ENCODE measurements around the gene WDR64.
"Not testable (repeated sequence)": the region's sequence is repeated elsewhere in the genome, so short reads cannot be mapped to it uniquely, and the experiment has no call there.

Gene WDR64

GRCh38 chr1:241660424-241660972 lies 8.4 kb downstream of the WDR64 start:
- no peak for DNase-seq

- no peak for DNase-seq
These were observed 14.3 kb downstream of the WDR64 start for GRCh38 chr1:241666419-241666818.

- DNase-seq, result no peak
These were observed 20.2 kb downstream of the WDR64 start for GRCh38 chr1:241672301-241672700.

- no peak for DNase-seq
These were observed 22.8 kb downstream of the WDR64 start for GRCh38 chr1:241674805-241675384.

- no peak for DNase-seq
These were observed 23.9 kb downstream of the WDR64 start for GRCh38 chr1:241675983-241676382.

- no peak for DNase-seq
These were observed 25.1 kb downstream of the WDR64 start for GRCh38 chr1:241677201-241677600.

GRCh38 chr1:241678536-241678935 lies 26.5 kb downstream of the WDR64 start:
- no peak for DNase-seq

- no peak for DNase-seq
These were observed 27.3 kb downstream of the WDR64 start for GRCh38 chr1:241679404-241679803.

- no peak for DNase-seq
These were observed 27.9 kb downstream of the WDR64 start for GRCh38 chr1:241679961-241680360.

- not testable (repeated sequence) for DNase-seq
These were observed 29.9 kb downstream of the WDR64 start for GRCh38 chr1:241681861-241682448.

GRCh38 chr1:241682921-241683320 lies 30.8 kb downstream of the WDR64 start:
- no peak for DNase-seq

- DNase-seq, result no peak
These were observed 32.0 kb downstream of the WDR64 start for GRCh38 chr1:241684108-241684507.

GRCh38 chr1:241688940-241689368 lies 36.9 kb downstream of the WDR64 start:
- DNase-seq, result no peak

GRCh38 chr1:241695246-241696171 lies 43.4 kb downstream of the WDR64 start:
- DNase-seq, result no peak

- DNase-seq, result no peak
These were observed 44.2 kb downstream of the WDR64 start for GRCh38 chr1:241696172-241696814.

- DNase-seq, result no peak
These were observed 44.9 kb downstream of the WDR64 start for GRCh38 chr1:241696815-241697639.

GRCh38 chr1:241697640-241698018 lies 45.5 kb downstream of the WDR64 start:
- no peak for DNase-seq

GRCh38 chr1:241698177-241698576 lies 46.1 kb downstream of the WDR64 start:
- no peak for DNase-seq

GRCh38 chr1:241701483-241702295 lies 49.6 kb downstream of the WDR64 start:
- DNase-seq, result no peak

GRCh38 chr1:241702442-241703373 lies 50.6 kb downstream of the WDR64 start:
- no peak for DNase-seq
